ENCODE measurements around the gene TMEM120A.

GRCh38 chr7:75938921-75939320 lies 55.5 kb downstream of the TMEM120A start:
- TF ChIP-seq EP300 (IDR thresholded peaks at IDR 0.05): no peak
- TF ChIP-seq POLR2A (IDR thresholded peaks at IDR 0.05): no peak

Data from upper lobe of left lung (tissue), 4 donors.